Measurements from ENCODE around the gene STAB1.
A peak's percentile ranks its signal among the peaks of the same experiment; 100 is the strongest.

STAB1 gene

GRCh38 chr3:52494886-52495495 is at the start of gene STAB1:
Gene STAB1, plus strand, starts transcription at chr3:52495338. Its CDS starts 76 bp downstream, at chr3:52495414.
- peaks cover 10% of the 10 kb centered on the region for H3K4me1 ChIP-seq
- no peaks in the 10 kb centered on the region for H3K9me3 ChIP-seq (ENCODE audit: control insufficient read depth, low read length)
- H3K27me3 ChIP-seq (ENCODE audit: control insufficient read depth, insufficient read depth, low read length): no peaks in the 10 kb centered on the region
- no peak within 1 kb of the TSS for H3K9ac ChIP-seq
- no peak within 1 kb of the TSS for H2AFZ ChIP-seq
- H3K4me2 ChIP-seq (ENCODE audit: low read length): no peak within 1 kb of the TSS
- TF ChIP-seq CTCF (IDR thresholded peaks at IDR 0.05): no peak
- H3K27ac ChIP-seq: no peak within 1 kb of the TSS
- H3K4me3 ChIP-seq (ENCODE audit: low read depth, low read length): no peak within 1 kb of the TSS
- no peaks in the 10 kb centered on the region for H3K79me2 ChIP-seq
- H3K36me3 ChIP-seq (ENCODE audit: control insufficient read depth, insufficient read depth, low read length): no peaks in the 10 kb centered on the region

- H3K4me2 ChIP-seq (ENCODE audit: low read length): no peak overlapping the region
- no peak overlapping the region for H3K27ac ChIP-seq
- H3K4me1 ChIP-seq: peaks cover 17% of the 10 kb centered on the region
- no peak overlapping the region for H3K9ac ChIP-seq
- H3K4me3 ChIP-seq (ENCODE audit: low read depth, low read length): no peak overlapping the region
- TF ChIP-seq CTCF (IDR thresholded peaks at IDR 0.05): no peak
- no peaks in the 10 kb centered on the region for H3K79me2 ChIP-seq
- H3K9me3 ChIP-seq (ENCODE audit: control insufficient read depth, low read length): no peaks in the 10 kb centered on the region
- H3K27me3 ChIP-seq (ENCODE audit: control insufficient read depth, insufficient read depth, low read length): no peaks in the 10 kb centered on the region
- no peaks in the 10 kb centered on the region for H3K36me3 ChIP-seq (ENCODE audit: control insufficient read depth, insufficient read depth, low read length)
- H2AFZ ChIP-seq: no peak overlapping the region
These were observed 49.1 kb upstream of the STAB1 start for GRCh38 chr3:52446042-52446441.

- Histone ChIP-seq H3K27me3 (ENCODE audit: control insufficient read depth, insufficient read depth, low read length) (no peaks in the 10 kb centered on the region), H3K79me2 (no peaks in the 10 kb centered on the region), H3K36me3 (ENCODE audit: control insufficient read depth, insufficient read depth, low read length) (no peaks in the 10 kb centered on the region), H3K4me2 (ENCODE audit: low read length) (no peak overlapping the region), H3K9me3 (ENCODE audit: control insufficient read depth, low read length) (no peaks in the 10 kb centered on the region), H2AFZ (no peak overlapping the region), H3K9ac (no peak overlapping the region), H3K27ac (no peak overlapping the region), H3K4me3 (ENCODE audit: low read depth, low read length) (no peak overlapping the region), H3K4me1 (peaks cover 17% of the 10 kb centered on the region)
- peak; percentile 100 for TF ChIP-seq CTCF (IDR thresholded peaks at IDR 0.05)
These were observed 48.3 kb upstream of the STAB1 start for GRCh38 chr3:52446631-52447511.

GRCh38 chr3:52447512-52448355 is 47.4 kb upstream of the STAB1 start:
- Histone ChIP-seq H2AFZ (no peak overlapping the region), H3K4me1 (peaks cover 17% of the 10 kb centered on the region), H3K9ac (no peak overlapping the region), H3K4me3 (ENCODE audit: low read depth, low read length) (no peak overlapping the region), H3K27ac (no peak overlapping the region), H3K4me2 (ENCODE audit: low read length) (no peak overlapping the region), H3K36me3 (ENCODE audit: control insufficient read depth, insufficient read depth, low read length) (no peaks in the 10 kb centered on the region), H3K9me3 (ENCODE audit: control insufficient read depth, low read length) (no peaks in the 10 kb centered on the region), H3K79me2 (no peaks in the 10 kb centered on the region), H3K27me3 (ENCODE audit: control insufficient read depth, insufficient read depth, low read length) (no peaks in the 10 kb centered on the region)
- no peak for TF ChIP-seq CTCF (IDR thresholded peaks at IDR 0.05)

Measured in parathyroid adenoma (tissue), 2 donors.